GM12891 (cell line): Measurements from ENCODE around the gene NAA20.

Source experiments
- POLR2A ChIP-seq: IDR thresholded peaks from 2 replicates; pipeline ENCODE4 v1.6.1; 2011; ENCODE audit warnings: low read depth, low read length, control low read depth
- POLR2AphosphoS5 ChIP-seq: IDR thresholded peaks from 2 replicates; pipeline ENCODE4 v1.6.1; 2011; ENCODE audit warnings: low read depth, low read length, control low read depth

- no peak for TF ChIP-seq POLR2AphosphoS5
- no peak for TF ChIP-seq POLR2A
Measured at GRCh38 chr20:20017001-20017843, at the start of gene NAA20.
